Right kidney (tissue), 1 donor: ENCODE results near the gene TK1.
"Not testable (repeated sequence)": the region's sequence is repeated elsewhere in the genome, so short reads cannot be mapped to it uniquely, and the experiment has no call there.

Experiments used
- DNase-seq: peaks from one replicate; pipeline ENCODE4 v3.0.0-alpha.2; 2016

TK1 gene

GRCh38 chr17:78179372-78179771 is 7.5 kb downstream of the TK1 start:
- no peak for DNase-seq

- DNase-seq: no peak
Observed at GRCh38 chr17:78176548-78177025, 10.3 kb downstream of the TK1 start.

GRCh38 chr17:78175643-78175981 is 11.2 kb downstream of the TK1 start:
- DNase-seq: no peak

- DNase-seq: no peak
Observed at GRCh38 chr17:78174870-78175642, 11.8 kb downstream of the TK1 start.

GRCh38 chr17:78174346-78174869 is 12.4 kb downstream of the TK1 start:
- DNase-seq: no peak

- DNase-seq: no peak
Observed at GRCh38 chr17:78173097-78173715, 13.6 kb downstream of the TK1 start.

- DNase-seq: no peak
Observed at GRCh38 chr17:78172249-78173051, 14.4 kb downstream of the TK1 start.

GRCh38 chr17:78171591-78172248 is 15.1 kb downstream of the TK1 start:
- not testable (repeated sequence) for DNase-seq

- no peak for DNase-seq
Observed at GRCh38 chr17:78170692-78171590, 15.9 kb downstream of the TK1 start.

- DNase-seq: peak; percentile 56
Observed at GRCh38 chr17:78168903-78169793, 17.7 kb downstream of the TK1 start.

GRCh38 chr17:78168242-78168902 is 18.5 kb downstream of the TK1 start, which contains the start of gene SYNGR2:
TSS of gene SYNGR2 (plus strand) at chr17:78168581. CDS start at chr17:78168617, 36 bp downstream.
- peak; percentile 86 for DNase-seq

GRCh38 chr17:78166416-78166815 is 20.4 kb downstream of the TK1 start:
- DNase-seq: no peak

- no peak for DNase-seq
Observed at GRCh38 chr17:78164748-78165607, 21.9 kb downstream of the TK1 start.

GRCh38 chr17:78163881-78164747 is 22.7 kb downstream of the TK1 start:
- no peak for DNase-seq

GRCh38 chr17:78159575-78160158 is 27.2 kb downstream of the TK1 start:
- DNase-seq: no peak

GRCh38 chr17:78154903-78155811 is 31.7 kb downstream of the TK1 start:
- DNase-seq: no peak
